PC-3 (cell line): ENCODE results near the gene PTPRF.

Experiments
- EZH2 ChIP-seq: fragments of 300-600 bp; sonication (generic); IDR thresholded peaks from one replicate; pipeline ENCODE4 v1.6.1; 2017; ENCODE audit warnings: antibody characterized with exemption, mild to moderate bottlenecking, low read length; ENCODE audit not compliant: unreplicated experiment
- EZH2phosphoT487 ChIP-seq: fragments of 300-600 bp; sonication (generic); IDR thresholded peaks from 2 replicates; pipeline ENCODE4 v1.6.1; 2018; ENCODE audit warnings: mild to moderate bottlenecking, antibody characterized with exemption, low read length, borderline replicate concordance
- TF ChIP-seq, protein P1 (sequence below): fragments of 300-600 bp; sonication (generic); conservative IDR thresholded peaks from 2 replicates; pipeline ENCODE4 v1.5.1; 2017; ENCODE audit warnings: antibody characterized with exemption, low read depth, mild to moderate bottlenecking, low read length

DNA sequence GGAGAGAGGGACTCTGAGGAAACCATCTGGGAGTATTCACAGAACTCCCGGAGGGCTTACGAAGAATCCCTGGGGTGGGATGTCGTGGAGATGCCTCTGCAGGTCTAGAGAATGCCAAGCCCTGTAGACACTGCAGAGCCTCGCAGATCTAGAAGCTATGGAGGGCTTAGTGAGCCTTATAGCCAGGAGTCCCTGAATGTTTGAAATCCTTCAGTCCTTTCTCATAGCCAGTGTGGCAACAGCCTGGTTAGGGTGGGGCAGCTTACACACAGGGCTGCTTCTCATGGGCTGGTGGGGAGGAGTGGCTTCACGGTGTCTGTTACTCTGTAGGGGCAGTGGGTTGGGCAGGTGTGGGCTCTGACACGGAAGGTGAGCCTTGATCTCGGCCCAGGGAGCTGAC is 75.1 kb downstream of the PTPRF start:
- TF ChIP-seq, protein P1, sequence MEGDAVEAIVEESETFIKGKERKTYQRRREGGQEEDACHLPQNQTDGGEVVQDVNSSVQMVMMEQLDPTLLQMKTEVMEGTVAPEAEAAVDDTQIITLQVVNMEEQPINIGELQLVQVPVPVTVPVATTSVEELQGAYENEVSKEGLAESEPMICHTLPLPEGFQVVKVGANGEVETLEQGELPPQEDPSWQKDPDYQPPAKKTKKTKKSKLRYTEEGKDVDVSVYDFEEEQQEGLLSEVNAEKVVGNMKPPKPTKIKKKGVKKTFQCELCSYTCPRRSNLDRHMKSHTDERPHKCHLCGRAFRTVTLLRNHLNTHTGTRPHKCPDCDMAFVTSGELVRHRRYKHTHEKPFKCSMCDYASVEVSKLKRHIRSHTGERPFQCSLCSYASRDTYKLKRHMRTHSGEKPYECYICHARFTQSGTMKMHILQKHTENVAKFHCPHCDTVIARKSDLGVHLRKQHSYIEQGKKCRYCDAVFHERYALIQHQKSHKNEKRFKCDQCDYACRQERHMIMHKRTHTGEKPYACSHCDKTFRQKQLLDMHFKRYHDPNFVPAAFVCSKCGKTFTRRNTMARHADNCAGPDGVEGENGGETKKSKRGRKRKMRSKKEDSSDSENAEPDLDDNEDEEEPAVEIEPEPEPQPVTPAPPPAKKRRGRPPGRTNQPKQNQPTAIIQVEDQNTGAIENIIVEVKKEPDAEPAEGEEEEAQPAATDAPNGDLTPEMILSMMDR = no peak
- TF ChIP-seq EZH2 (no peak), EZH2phosphoT487 (no peak)
